Measurements from ENCODE around the gene NR0B2.
A peak's percentile ranks its signal among the peaks of the same experiment; 100 is the strongest.

Gene NR0B2

DNA sequence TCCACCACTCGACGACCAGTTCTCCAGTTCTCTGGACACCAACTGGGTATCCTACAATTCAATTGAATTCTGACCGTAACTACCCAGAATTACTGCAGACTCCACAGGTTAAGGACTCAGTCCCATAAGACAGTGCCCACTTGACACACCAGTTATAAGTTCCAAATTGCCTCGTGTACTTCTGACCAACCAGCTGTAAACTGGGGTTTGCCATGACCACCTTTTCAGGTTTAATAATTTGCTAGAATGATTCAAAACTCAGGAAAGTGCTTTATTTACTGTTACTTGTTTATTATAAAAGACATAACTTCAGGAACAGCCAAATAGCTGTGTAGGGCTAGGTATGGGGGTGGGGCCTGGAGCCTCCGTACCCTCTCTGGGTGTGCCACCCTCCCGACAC, 23.0 kb upstream of the NR0B2 start:
- TF ChIP-seq, protein P1, sequence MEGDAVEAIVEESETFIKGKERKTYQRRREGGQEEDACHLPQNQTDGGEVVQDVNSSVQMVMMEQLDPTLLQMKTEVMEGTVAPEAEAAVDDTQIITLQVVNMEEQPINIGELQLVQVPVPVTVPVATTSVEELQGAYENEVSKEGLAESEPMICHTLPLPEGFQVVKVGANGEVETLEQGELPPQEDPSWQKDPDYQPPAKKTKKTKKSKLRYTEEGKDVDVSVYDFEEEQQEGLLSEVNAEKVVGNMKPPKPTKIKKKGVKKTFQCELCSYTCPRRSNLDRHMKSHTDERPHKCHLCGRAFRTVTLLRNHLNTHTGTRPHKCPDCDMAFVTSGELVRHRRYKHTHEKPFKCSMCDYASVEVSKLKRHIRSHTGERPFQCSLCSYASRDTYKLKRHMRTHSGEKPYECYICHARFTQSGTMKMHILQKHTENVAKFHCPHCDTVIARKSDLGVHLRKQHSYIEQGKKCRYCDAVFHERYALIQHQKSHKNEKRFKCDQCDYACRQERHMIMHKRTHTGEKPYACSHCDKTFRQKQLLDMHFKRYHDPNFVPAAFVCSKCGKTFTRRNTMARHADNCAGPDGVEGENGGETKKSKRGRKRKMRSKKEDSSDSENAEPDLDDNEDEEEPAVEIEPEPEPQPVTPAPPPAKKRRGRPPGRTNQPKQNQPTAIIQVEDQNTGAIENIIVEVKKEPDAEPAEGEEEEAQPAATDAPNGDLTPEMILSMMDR (IDR thresholded peaks at IDR 0.05), result no peak
- no peak for TF ChIP-seq ZFX (IDR thresholded peaks at IDR 0.05; ENCODE audit: borderline replicate concordance)

GRCh38 chr1:26932531-26932930, 18.8 kb upstream of the NR0B2 start:
- TF ChIP-seq, protein P1 (IDR thresholded peaks at IDR 0.05), result no peak
- TF ChIP-seq ZFX (IDR thresholded peaks at IDR 0.05; ENCODE audit: borderline replicate concordance), result no peak
- no peak overlapping the region for H3K27ac ChIP-seq

More for the DNA sequence above, 23.0 kb upstream of the NR0B2 start:
- no peak overlapping the region for H3K27ac ChIP-seq

DNA sequence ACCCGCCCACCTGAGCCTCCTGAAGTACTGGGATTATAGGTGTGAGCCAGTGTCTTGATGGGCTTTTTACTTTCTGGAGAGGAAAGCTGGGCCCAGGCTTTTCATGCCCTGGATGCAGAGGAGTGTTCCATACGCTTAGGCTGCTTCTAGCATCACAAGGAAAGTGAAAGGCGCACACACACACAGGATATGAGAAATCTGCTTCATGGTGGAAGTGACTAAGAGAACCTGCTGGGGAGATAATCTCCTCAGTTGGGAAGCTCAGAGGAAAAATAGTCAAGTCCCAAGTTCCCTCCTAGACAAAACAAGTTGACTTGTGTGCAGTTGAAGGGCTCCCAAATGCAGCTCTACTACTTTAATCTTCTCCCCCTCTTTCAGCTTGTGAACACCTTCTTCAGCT, 9.9 kb upstream of the NR0B2 start:
- no peak overlapping the region for H3K27ac ChIP-seq

DNA sequence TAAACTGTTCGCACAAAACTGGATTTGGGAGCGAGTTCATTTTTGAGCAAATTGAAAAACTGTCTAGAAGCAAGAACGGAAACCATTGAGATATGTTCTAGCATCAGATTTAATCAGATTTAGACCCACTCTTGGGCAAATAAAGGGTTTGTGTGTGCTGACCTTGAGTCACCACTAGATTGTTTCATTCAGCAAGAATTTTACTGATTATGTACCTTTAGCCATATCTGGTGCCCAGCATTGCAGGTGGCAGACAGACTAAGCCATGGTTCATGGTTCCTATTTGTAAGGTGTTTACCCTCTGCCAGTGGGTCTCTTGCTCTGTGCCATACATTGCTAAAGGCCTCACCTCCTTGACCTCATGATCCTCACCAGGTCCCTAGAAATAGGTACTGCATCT, 9.1 kb upstream of the NR0B2 start:
- TF ChIP-seq, protein P1 (IDR thresholded peaks at IDR 0.05), result no peak
- TF ChIP-seq ZFX (IDR thresholded peaks at IDR 0.05; ENCODE audit: borderline replicate concordance), result no peak
- peak overlapping the region; percentile 77 for H3K27ac ChIP-seq

More for the DNA sequence above, 9.9 kb upstream of the NR0B2 start:
- TF ChIP-seq, protein P1 (IDR thresholded peaks at IDR 0.05), result no peak
- no peak for TF ChIP-seq ZFX (IDR thresholded peaks at IDR 0.05; ENCODE audit: borderline replicate concordance)

GRCh38 chr1:26922431-26922729, 8.6 kb upstream of the NR0B2 start:
- peak overlapping the region; percentile 77 for H3K27ac ChIP-seq
- TF ChIP-seq ZFX (IDR thresholded peaks at IDR 0.05; ENCODE audit: borderline replicate concordance), result no peak
- TF ChIP-seq, protein P1 (IDR thresholded peaks at IDR 0.05), result no peak

DNA sequence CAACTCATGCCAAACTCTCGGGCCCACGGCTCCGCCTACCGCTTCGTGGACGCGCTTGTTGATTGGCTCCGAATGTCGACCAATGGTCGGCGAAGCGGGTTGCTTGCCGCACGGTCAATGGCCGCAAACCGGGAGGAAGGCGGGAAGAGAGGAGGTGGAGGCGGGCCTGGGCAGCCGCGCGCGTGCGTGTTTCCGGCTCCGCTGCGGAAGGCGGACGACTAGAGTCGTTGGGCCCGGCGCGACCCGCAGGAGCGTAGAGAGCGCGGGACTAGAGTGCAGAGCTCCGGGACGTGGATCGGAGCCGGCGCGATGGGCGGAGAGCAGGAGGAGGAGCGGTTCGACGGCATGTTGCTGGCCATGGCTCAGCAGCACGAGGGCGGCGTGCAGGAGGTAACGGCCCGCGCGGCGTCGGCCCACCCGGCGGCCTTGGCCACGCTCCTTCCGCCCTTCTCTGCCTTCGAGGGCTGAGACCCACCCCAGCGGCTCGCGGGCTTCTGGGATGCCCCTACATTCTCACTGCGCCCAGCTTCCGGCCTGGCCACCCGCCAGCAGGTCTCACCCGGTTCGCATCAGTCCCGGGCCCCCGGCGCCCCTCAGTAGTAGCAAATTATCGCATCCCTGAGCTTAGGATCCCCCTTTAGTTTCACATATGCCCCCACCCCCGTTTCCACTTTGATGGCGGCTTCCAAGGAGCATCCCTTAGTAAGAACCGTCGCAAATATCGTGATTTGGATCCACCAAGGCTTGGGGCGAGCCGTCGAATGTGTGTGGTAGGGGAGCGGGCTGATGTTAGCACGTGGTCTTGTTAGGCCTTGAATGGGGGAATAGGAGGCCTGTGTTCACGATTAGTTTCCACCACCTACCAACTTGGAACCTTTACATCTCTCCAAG, 8.0 kb upstream of the NR0B2 start, which contains the start of gene NUDC:
Gene NUDC, plus strand, starts transcription at position 204 of the 891 bp plus-strand sequence. Its CDS starts 106 bp downstream, at position 310.
- H3K27ac ChIP-seq, result peak within 1 kb of the TSS; percentile 77
- TF ChIP-seq, protein P1 (IDR thresholded peaks at IDR 0.05), result no peak
- no peak for TF ChIP-seq ZFX (IDR thresholded peaks at IDR 0.05; ENCODE audit: borderline replicate concordance)

DNA sequence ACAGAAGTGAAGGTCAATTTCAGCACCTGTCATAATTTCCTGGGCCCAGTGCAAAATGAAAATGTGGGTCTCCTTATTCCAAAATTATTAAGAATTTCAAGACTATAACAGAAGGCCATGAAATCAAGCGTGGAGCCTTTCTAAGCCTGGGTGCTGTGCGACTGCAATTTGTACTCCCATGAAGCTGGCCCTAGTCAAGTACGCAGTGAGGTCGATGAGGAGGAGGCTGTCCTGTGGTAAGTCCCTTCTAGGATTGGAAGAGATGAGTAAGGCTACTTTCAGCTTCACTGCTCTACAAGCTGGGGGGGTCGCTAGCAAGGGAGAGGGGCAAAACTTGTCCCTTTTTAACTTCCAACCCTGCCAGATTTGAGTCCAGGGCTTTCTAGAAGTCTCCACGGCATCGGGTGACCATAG, 7.4 kb upstream of the NR0B2 start:
- TF ChIP-seq ZFX (IDR thresholded peaks at IDR 0.05; ENCODE audit: borderline replicate concordance), result no peak
- TF ChIP-seq, protein P1 (IDR thresholded peaks at IDR 0.05), result no peak
- H3K27ac ChIP-seq, result peak overlapping the region; percentile 77
